Ovary (tissue), 9 donors: Measurements from ENCODE around the gene ARIH2. TPM values are rescaled to one million over a fixed set of nuclear protein-coding genes. Genes with fewer than 3 reads are reported as not detected.

Experiments
- DNase-seq, 5 donors: peaks; one replicate each; pipeline ENCODE4 v3.0.0-alpha.2; 2019 to 2020
- H3K27ac ChIP-seq, 2 donors: fragments of 200-600 bp; one replicate each; pipeline versions ENCODE4 v1.5.1 to v1.8.0; 2019 to 2022
- H3K27me3 ChIP-seq: fragments of 200-600 bp; one replicate; pipeline ENCODE4 v1.8.0; 2022
- H3K36me3 ChIP-seq: fragments of 200-600 bp; sonication (generic); one replicate; pipeline ENCODE4 v1.5.1; 2019
- H3K4me1 ChIP-seq: one replicate; pipeline ENCODE4 v1.8.1; 2013; ENCODE audit warnings: mild to moderate bottlenecking, moderate library complexity; ENCODE audit not compliant: insufficient read depth
- H3K4me3 ChIP-seq: fragments of 200-600 bp; sonication (generic); one replicate; pipeline ENCODE4 v1.5.1; 2017
- H3K9me3 ChIP-seq, 2 donors: fragments of 200-600 bp in 1 of 2; sonication (generic) in 1 of 2; one replicate each; pipeline versions ENCODE4 v1.5.1 to v1.8.1; 2013 to 2019; ENCODE audit warnings: mild to moderate bottlenecking in 1 of 2, moderate library complexity in 1 of 2
- EP300 ChIP-seq: sonication (generic); formaldehyde crosslinking; IDR thresholded peaks from one replicate; pipeline ENCODE4 v1.6.1; 2017; ENCODE audit warnings: antibody characterized with exemption
- POLR2A ChIP-seq: fragments of 450-650 bp; IDR thresholded peaks from one replicate; pipeline ENCODE4 v1.6.1; 2017; ENCODE audit warnings: antibody characterized with exemption, mild to moderate bottlenecking, moderate library complexity
- WGBS, 3 donors: extraction: QIAGEN DNeasy Blood & Tissue Kit in 1 of 3; methylation state at CpG; one replicate each; pipeline versions ENCODE4 v1.1.5 to v1.1.7; 2013 to 2017; 5-methylcytosine and 5-hydroxymethylcytosine counted together
- intact Hi-C, 4 donors: fragments of 100-400 bp; cut with DNase I; formaldehyde crosslinking; loops; one replicate each; pipeline versions ENCODE4 v1.11.0 to v1.15.1; 2022 to 2023
- polyA plus RNA-seq, 2 donors: library from polyadenylated mRNA; stranded (reverse); fragments of 200-250 nt in 1 of 2; fragments of 350-450 nt in 1 of 2; fragmentation: Illumina TruSeq in 1 of 2; extraction: RNeasy Lipid Tissue Mini Kit (QIAGEN cat#74804) in 1 of 2; gene quantifications; one replicate each; pipeline ENCODE4 v1.2.3, GENCODE V29; 2013 to 2014
- total RNA-seq, 7 donors: library from RNA; depleted of rRNA in 2 of 7; stranded (reverse); fragments of >200 nt in 2 of 7; fragmentation: NEBNext Ultra II Directional in 3 of 7; extraction: Animal tissue kit (Norgen Biotek cat#: 25700) in 3 of 7; gene quantifications; one replicate each; pipeline versions ENCODE4 v1.1.0 to v1.2.4, GENCODE V29; 2016 to 2023
- TF ChIP-seq, protein P1 (sequence below), 3 donors: fragments of 450-650 bp in 2 of 3; fragments of 200-600 bp in 1 of 3; IDR thresholded peaks; one replicate each; pipeline versions ENCODE4 v1.5.1 to v1.8.0; 2016 to 2022; ENCODE audit warnings: antibody characterized with exemption in 3 of 3, mild to moderate bottlenecking in 1 of 3
- donor health status: DM: no; HTN: no; CAD: no; lungs with moderate emphysema.
- donor health status: DM: no; HTN: no; CAD: no.
- donor health status: Bipolar disorder and iron deficiency.
- donor health status: DM: yes; HTN: yes; CAD: no.
- donor health status: DM: no; HTN: no; CAD: no.
- donor health status: DM: yes; HTN: yes; CAD: no.

Gene ARIH2
- total and polyA plus RNA-seq, 9 donors: 39.6 to 95.7 (median 72.0) TPM

- H3K9me3 ChIP-seq: no peaks in the 10 kb centered on the region
- DNase-seq: no peak
- H3K27me3 ChIP-seq: no peaks in the 10 kb centered on the region
- no peaks in the 10 kb centered on the region for H3K4me1 ChIP-seq
- no peaks in the 10 kb centered on the region for H3K36me3 ChIP-seq
- intact Hi-C loops: no loop called here
- TF ChIP-seq, protein P1, sequence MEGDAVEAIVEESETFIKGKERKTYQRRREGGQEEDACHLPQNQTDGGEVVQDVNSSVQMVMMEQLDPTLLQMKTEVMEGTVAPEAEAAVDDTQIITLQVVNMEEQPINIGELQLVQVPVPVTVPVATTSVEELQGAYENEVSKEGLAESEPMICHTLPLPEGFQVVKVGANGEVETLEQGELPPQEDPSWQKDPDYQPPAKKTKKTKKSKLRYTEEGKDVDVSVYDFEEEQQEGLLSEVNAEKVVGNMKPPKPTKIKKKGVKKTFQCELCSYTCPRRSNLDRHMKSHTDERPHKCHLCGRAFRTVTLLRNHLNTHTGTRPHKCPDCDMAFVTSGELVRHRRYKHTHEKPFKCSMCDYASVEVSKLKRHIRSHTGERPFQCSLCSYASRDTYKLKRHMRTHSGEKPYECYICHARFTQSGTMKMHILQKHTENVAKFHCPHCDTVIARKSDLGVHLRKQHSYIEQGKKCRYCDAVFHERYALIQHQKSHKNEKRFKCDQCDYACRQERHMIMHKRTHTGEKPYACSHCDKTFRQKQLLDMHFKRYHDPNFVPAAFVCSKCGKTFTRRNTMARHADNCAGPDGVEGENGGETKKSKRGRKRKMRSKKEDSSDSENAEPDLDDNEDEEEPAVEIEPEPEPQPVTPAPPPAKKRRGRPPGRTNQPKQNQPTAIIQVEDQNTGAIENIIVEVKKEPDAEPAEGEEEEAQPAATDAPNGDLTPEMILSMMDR (IDR thresholded peaks at IDR 0.05): no peak
- TF ChIP-seq POLR2A (no peak), EP300 (no peak)
- no peak overlapping the region for H3K4me3 ChIP-seq
- 81 to 89% (median 86%) methylated on average over 4 of the region's 4 CpGs for WGBS, 3 donors
- H3K27ac ChIP-seq: no peak overlapping the region
Measured at GRCh38 chr3:48951764-48952163, 33.1 kb downstream of the ARIH2 start.

- H3K9me3 ChIP-seq: no peaks in the 10 kb centered on the region
- H3K27me3 ChIP-seq: no peaks in the 10 kb centered on the region
- H3K27ac ChIP-seq: no peak overlapping the region
- DNase-seq: no peak
- intact Hi-C loops: no loop called here
- 86 to 88% (median 87%) methylated on average over 8 of the region's 8 CpGs for WGBS, 3 donors
- H3K4me1 ChIP-seq: no peaks in the 10 kb centered on the region
- TF ChIP-seq, protein P1 (IDR thresholded peaks at IDR 0.05): no peak
- TF ChIP-seq POLR2A: no peak
- no peak for TF ChIP-seq EP300
- no peaks in the 10 kb centered on the region for H3K36me3 ChIP-seq
- no peak overlapping the region for H3K4me3 ChIP-seq
Measured at GRCh38 chr3:48952510-48953118, 34.0 kb downstream of the ARIH2 start.

DNA sequence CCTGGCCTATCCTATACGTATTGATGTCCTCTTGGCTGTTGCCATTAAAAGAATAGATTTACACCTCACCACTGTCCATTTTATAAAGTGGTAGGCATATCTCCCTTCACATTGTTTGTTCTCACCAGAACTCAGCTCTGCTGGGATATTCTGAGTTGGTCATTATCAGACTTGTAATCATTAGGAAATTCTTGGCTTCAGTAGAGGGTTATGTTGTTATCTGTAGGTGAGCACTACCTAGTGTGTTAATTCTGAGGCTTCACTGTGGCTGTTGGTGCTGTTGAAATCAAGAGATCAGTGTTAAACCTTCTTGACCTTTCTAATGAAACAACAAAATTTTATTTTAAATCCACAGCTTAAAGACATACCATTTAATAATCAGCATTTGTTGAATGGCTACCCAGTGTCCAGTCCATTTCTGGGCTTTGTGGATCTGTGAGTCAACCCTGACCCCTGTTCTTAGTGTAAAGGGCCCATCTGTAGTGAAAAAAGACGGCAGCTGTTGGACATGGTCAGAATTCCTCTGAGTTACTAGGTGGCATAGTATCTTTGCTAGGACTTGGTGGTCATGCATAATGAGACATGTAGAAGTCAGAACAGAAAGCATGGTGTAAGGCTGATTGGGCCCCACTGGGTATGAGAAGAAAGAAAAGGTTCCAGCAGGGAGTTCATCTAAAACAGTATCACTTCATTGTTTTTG lies 38.5 kb downstream of the ARIH2 start:
- intact Hi-C loops: no loop called here
- DNase-seq: no peak
- no peaks in the 10 kb centered on the region for H3K9me3 ChIP-seq
- no peak overlapping the region for H3K4me3 ChIP-seq
- 91 to 97% (median 94%) methylated on average over 2 of the region's 2 CpGs for WGBS, 3 donors
- H3K36me3 ChIP-seq: no peaks in the 10 kb centered on the region
- H3K27ac ChIP-seq: no peak overlapping the region
- no peaks in the 10 kb centered on the region for H3K27me3 ChIP-seq
- TF ChIP-seq, protein P1 (IDR thresholded peaks at IDR 0.05): no peak
- TF ChIP-seq EP300 (no peak), POLR2A (no peak)
- H3K4me1 ChIP-seq: no peaks in the 10 kb centered on the region

GRCh38 chr3:48960841-48961413 lies 42.3 kb downstream of the ARIH2 start:
- H3K9me3 ChIP-seq: no peaks in the 10 kb centered on the region
- WGBS, 3 donors: 81 to 91% (median 87%) methylated on average over 4 of the region's 4 CpGs
- H3K4me3 ChIP-seq: no peak overlapping the region
- no peaks in the 10 kb centered on the region for H3K27me3 ChIP-seq
- no peak for DNase-seq
- no peaks in the 10 kb centered on the region for H3K4me1 ChIP-seq
- no peak for TF ChIP-seq POLR2A
- TF ChIP-seq, protein P1 (IDR thresholded peaks at IDR 0.05): no peak
- no peak overlapping the region for H3K27ac ChIP-seq
- H3K36me3 ChIP-seq: no peaks in the 10 kb centered on the region
- intact Hi-C loops: no loop called here
